ENCODE measurements around the gene FOXA2. TPM values are rescaled to one million over a fixed set of nuclear protein-coding genes. Genes with fewer than 3 reads are reported as not detected.
A peak's percentile ranks its signal among the peaks of the same experiment; 100 is the strongest.

FOXA2 gene
- total RNA-seq, 2 donors from 2014 or later = 0.49 TPM; not detected in 1

DNA sequence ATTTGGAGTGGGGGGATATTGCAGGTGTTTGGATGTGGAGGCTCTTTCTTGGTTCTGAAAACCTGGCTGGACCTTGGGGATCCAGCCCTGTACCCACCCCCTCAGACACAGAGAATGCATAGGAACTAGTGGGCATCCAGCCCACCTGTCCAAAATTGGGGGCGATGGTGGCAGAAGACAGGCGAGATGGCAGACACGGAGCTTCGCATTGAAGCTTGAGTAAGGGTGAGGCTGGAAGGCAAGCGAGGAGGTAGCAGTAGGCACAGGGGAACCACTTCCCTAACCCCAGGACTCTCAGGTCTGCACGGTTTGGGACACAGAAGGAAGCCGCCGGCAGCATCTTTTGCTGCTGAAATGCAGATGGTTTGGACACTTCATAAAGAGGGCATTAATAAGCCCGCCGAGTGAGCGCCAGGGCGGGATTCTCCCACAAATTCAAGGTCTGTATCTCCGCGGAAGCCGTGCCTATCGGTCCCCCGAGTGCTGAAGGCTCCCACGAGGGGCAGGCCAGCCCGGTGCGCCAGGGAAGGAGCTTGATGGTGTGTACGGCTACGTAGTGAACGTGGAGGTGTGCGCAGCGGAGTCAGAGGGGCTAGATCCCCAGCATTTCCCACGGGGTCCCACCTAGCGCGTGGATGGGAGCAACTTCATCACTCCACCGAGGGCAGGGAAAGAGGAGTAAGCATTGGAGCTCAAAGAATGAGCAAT, 1.6 kb upstream of the FOXA2 start:
- peaks cover 10 to 32% of the 10 kb centered on the region in 2 donors for H3K4me1 ChIP-seq (ENCODE audit: control insufficient read depth in 1 of 2, low read depth in 2 of 2)
- H3K9me3 ChIP-seq = no peaks in the 10 kb centered on the region
- ATAC-seq (ENCODE audit: insufficient number of reproducible peaks, low FRiP score, low read depth) (no peak), DNase-seq (ENCODE audit: low spot score) (no peak)
- TF ChIP-seq, protein P1, sequence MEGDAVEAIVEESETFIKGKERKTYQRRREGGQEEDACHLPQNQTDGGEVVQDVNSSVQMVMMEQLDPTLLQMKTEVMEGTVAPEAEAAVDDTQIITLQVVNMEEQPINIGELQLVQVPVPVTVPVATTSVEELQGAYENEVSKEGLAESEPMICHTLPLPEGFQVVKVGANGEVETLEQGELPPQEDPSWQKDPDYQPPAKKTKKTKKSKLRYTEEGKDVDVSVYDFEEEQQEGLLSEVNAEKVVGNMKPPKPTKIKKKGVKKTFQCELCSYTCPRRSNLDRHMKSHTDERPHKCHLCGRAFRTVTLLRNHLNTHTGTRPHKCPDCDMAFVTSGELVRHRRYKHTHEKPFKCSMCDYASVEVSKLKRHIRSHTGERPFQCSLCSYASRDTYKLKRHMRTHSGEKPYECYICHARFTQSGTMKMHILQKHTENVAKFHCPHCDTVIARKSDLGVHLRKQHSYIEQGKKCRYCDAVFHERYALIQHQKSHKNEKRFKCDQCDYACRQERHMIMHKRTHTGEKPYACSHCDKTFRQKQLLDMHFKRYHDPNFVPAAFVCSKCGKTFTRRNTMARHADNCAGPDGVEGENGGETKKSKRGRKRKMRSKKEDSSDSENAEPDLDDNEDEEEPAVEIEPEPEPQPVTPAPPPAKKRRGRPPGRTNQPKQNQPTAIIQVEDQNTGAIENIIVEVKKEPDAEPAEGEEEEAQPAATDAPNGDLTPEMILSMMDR (IDR thresholded peaks at IDR 0.05) = no peak
- no peaks in the 10 kb centered on the region for H3K36me3 ChIP-seq
- H3K4me3 ChIP-seq = no peak overlapping the region
- H3K27me3 ChIP-seq (replicated peaks; ENCODE audit: insufficient read depth) = peaks cover 4% of the 10 kb centered on the region
- no peak overlapping the region for H3K27ac ChIP-seq

DNA sequence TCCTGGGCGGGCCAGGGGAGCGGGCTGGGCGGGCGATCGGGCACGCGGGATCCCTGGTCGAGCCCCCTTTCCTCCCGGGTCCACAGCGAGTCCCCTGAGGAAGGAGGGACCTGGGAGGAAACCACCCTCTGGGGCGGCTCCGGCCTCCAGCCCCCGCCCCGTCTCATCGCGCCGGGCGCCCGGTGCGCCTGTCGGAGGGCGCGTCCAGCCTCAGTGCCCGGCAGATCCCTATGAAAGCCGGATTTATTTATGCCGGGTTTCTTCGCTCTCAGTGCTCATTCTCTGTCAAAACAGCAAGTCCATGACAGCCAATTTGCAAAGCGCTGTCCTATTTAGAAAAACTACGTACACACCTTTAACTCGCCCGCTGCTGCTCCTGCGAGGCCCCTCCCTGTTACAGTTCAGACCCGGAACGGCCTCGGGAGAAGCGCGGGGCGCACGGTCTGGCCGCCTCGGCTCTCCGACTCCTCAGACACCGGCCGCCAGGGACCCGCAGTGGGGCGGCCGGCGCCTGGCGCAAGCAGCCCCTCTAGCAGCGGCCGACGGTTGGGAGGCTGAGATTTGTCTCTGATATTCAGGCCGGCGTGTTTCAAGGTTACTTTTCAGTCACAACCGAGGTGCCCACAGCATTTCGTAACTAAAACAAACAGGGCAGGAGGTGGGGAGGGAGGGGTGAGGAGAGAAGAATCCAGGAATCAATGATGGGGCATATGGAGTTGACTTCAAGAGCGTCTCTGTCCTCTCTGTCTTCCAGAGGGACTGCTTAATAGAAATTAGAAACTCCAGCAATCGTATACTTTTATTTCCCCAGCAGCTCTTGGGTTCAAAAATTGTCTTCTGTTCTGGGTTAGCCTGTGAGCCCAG, 782 bp upstream of the FOXA2 start:
- H3K9me3 ChIP-seq = no peaks in the 10 kb centered on the region
- TF ChIP-seq, protein P1 (IDR thresholded peaks at IDR 0.05) = no peak
- H3K4me1 ChIP-seq (ENCODE audit: control insufficient read depth in 1 of 2, low read depth in 2 of 2) = peaks cover 10 to 32% of the 10 kb centered on the region in 2 donors
- no peak overlapping the region for H3K4me3 ChIP-seq
- DNase-seq (ENCODE audit: low spot score) (no peak), ATAC-seq (ENCODE audit: insufficient number of reproducible peaks, low FRiP score, low read depth) (no peak)
- H3K27me3 ChIP-seq (replicated peaks; ENCODE audit: insufficient read depth) = peaks cover 4% of the 10 kb centered on the region
- no peak overlapping the region for H3K27ac ChIP-seq
- H3K36me3 ChIP-seq = no peaks in the 10 kb centered on the region

DNA sequence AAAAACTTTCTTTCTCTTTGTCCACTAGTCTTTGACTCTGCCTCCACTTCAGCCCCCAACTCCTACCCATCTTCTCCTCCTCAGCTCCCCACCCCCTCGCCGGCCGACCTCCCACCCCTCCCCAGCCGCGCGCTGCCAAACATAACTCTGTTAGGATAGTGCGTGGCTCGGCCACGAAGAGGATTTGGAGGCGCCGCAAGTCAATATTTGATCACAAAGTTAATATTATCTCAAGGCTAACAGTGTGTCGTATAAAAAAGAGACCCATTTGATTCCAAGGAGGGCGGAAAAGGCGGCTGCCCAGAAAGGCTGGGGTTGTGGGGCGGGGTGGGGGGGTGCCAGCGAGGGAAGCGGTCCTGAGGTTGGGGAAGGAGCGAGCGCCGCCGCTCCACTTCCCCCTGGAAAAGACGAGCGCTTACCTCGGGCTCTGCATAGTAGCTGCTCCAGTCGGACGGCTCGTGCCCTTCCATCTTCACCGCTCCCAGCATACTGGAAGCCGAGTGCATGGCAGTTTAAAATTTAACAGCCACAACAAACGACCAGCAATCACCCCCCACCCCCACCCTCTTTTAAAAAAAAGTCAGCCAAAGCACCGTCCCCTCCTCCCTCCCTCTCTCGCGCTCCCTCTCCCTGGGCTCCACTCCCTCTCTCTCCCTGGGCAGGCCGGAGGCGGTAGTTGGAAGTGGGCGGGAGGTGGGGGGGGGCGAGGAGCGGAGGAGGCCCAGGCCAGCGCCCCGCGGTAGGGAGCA, 425 bp downstream of the FOXA2 start:
- no peak overlapping the region for H3K27ac ChIP-seq
- H3K4me1 ChIP-seq (ENCODE audit: control insufficient read depth in 1 of 2, low read depth in 2 of 2) = peaks cover 10 to 35% of the 10 kb centered on the region in 2 donors
- H3K27me3 ChIP-seq (replicated peaks; ENCODE audit: insufficient read depth) = peaks cover 4% of the 10 kb centered on the region
- ATAC-seq (ENCODE audit: insufficient number of reproducible peaks, low FRiP score, low read depth) = no peak
- peak overlapping the region; percentile 57 for H3K4me3 ChIP-seq
- H3K36me3 ChIP-seq = no peaks in the 10 kb centered on the region
- H3K9me3 ChIP-seq = no peaks in the 10 kb centered on the region
- TF ChIP-seq, protein P1 (IDR thresholded peaks at IDR 0.05) = no peak
- DNase-seq (ENCODE audit: low spot score) = no peak

DNA sequence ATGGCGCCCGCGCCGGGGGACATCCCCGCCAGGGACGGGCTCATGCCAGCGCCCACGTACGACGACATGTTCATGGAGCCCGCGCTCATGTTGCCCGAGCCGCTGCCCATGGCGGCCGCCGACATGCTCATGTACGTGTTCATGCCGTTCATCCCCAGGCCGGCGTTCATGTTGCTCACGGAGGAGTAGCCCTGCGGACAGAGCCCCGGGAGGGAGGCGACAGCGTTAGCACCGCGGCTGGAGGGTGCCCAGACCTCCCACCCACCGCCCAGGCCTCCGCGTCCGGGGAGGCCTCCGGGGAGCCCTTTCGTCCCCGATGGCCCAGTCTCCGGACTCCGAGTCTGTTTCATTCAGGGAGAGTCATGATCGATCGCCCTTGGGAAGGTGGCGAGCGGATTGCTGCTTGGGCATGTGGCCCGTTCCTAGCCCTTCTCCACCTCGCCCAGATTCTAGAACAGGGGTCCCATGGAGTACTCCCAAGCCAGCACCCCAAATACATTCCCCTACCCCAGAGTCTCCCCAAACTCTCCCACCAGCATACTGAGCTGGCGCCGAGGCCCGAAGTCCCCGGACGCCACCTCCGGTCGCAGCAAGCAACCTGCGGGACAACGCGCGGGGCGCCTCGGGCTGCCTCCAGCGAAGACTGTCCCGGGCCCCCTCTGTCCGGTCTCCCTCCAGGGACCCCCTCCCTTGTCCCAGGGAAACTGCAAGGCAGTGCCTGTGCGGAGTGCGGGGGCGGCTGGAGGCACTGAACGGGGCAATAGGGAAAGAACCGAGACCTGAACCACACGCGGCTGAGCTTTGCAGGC, 1.2 kb downstream of the FOXA2 start:
- H3K4me3 ChIP-seq = peak overlapping the region; percentile 57
- peaks cover 4% of the 10 kb centered on the region for H3K27me3 ChIP-seq (replicated peaks; ENCODE audit: insufficient read depth)
- TF ChIP-seq, protein P1 (IDR thresholded peaks at IDR 0.05) = no peak
- no peak for DNase-seq (ENCODE audit: low spot score)
- peaks cover 10 to 43% of the 10 kb centered on the region in 2 donors for H3K4me1 ChIP-seq (ENCODE audit: control insufficient read depth in 1 of 2, low read depth in 2 of 2)
- H3K27ac ChIP-seq = no peak overlapping the region
- H3K9me3 ChIP-seq = no peaks in the 10 kb centered on the region
- ATAC-seq (ENCODE audit: insufficient number of reproducible peaks, low FRiP score, low read depth) = no peak
- H3K36me3 ChIP-seq = no peaks in the 10 kb centered on the region

Data from thoracic aorta (tissue), 2 donors.